Bronchial epithelial cell (primary cell): Measurements from ENCODE around the gene TMEM121. TPM values are rescaled to one million over a fixed set of nuclear protein-coding genes. Genes with fewer than 3 reads are reported as not detected.

Experiments used
- DNase-seq: peaks from one replicate; pipeline ENCODE4 v3.0.0-alpha.2; 2010; ENCODE audit warnings: low read depth
- FAIRE-seq: peaks from 2 replicates; lab custom pipeline; 2011; peaks lifted over from hg19 to GRCh38; lab: Jason Lieb, UNC
- H3K27me3 ChIP-seq: 2 replicates; pipeline ENCODE4 v1.5.1; 2011; ENCODE audit warnings: low read length; ENCODE audit not compliant: control insufficient read depth, insufficient read depth
- H3K36me3 ChIP-seq: 2 replicates; pipeline ENCODE4 v1.5.1; 2011; ENCODE audit warnings: low read length; ENCODE audit not compliant: control insufficient read depth, insufficient read depth
- H3K4me3 ChIP-seq: 2 replicates; pipeline ENCODE4 v1.5.1; 2011; ENCODE audit warnings: mild to moderate bottlenecking, low read depth, low read length, control low read depth
- total RNA-seq: library from RNA; depleted of rRNA; stranded (reverse); fragments of >200 nt; gene quantifications from 2 replicates; pipeline ENCODE4 v1.2.1, GENCODE V29; 2014
- TF ChIP-seq, protein P1 (sequence below): IDR thresholded peaks from 2 replicates; pipeline ENCODE4 v1.5.1; 2011; ENCODE audit warnings: mild to moderate bottlenecking, moderate library complexity, low read length, control low read depth, inconsistent platforms; ENCODE audit not compliant: insufficient read depth, severe bottlenecking

TMEM121 gene
- total RNA-seq, result 0.51 and 0.53 TPM in 2 replicates

DNA sequence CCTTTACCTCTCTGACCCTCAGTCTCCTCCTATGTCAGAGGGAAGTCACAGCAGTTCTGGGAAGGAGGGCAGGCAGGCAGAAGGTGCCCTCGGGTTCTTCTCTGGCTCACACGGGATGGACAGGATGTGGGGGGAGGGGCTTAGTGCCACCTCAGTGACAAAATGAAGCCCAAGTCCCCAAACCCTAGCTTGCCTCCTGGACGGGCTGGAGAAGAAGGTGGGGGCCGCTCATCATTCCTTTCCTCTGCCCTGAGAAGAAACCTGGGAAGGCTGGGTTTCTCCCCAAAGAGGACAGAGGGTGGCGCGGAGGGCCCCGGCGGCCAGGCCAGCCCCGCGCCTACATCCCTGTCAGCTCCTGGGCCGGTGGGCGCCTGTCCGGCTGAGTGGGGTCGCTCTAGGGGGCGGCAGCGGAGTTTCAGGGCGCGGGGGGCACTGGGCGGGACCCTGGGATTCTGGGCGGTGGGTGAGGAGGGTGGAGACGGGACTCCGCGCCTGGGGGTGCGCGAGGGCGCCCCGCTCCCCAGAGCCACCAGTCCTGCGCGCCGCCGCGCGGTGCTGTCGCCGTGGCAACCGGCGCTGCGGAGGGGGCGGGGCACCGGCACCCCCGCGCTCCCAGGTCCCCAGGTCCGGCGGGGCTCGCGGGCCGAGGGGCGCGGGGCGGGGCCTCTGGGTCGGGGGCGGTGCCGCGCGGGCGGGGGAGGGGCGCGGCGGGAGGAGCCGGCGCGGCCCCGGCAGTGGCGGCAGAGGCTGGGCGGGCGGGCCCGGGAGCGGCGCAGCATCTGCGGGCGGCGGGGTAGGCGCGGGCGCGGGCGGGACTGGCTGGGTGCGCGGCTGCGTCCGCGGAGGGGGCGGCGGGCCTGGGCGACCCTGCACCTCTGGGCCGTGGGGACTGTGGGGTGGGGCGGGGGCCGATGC lies at the start of gene TMEM121:
TMEM121 (plus strand) TSS at position 723 of the 915 bp plus-strand sequence. CDS start 2,252 bp downstream, outside the sequence.
- no peak for DNase-seq
- TF ChIP-seq, protein P1, sequence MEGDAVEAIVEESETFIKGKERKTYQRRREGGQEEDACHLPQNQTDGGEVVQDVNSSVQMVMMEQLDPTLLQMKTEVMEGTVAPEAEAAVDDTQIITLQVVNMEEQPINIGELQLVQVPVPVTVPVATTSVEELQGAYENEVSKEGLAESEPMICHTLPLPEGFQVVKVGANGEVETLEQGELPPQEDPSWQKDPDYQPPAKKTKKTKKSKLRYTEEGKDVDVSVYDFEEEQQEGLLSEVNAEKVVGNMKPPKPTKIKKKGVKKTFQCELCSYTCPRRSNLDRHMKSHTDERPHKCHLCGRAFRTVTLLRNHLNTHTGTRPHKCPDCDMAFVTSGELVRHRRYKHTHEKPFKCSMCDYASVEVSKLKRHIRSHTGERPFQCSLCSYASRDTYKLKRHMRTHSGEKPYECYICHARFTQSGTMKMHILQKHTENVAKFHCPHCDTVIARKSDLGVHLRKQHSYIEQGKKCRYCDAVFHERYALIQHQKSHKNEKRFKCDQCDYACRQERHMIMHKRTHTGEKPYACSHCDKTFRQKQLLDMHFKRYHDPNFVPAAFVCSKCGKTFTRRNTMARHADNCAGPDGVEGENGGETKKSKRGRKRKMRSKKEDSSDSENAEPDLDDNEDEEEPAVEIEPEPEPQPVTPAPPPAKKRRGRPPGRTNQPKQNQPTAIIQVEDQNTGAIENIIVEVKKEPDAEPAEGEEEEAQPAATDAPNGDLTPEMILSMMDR, result no peak
- no peak for FAIRE-seq
- Histone ChIP-seq H3K36me3 (no peaks in the 10 kb centered on the region), H3K27me3 (peaks cover 15% of the 10 kb centered on the region), H3K4me3 (peak within 1 kb of the TSS; percentile 18)

DNA sequence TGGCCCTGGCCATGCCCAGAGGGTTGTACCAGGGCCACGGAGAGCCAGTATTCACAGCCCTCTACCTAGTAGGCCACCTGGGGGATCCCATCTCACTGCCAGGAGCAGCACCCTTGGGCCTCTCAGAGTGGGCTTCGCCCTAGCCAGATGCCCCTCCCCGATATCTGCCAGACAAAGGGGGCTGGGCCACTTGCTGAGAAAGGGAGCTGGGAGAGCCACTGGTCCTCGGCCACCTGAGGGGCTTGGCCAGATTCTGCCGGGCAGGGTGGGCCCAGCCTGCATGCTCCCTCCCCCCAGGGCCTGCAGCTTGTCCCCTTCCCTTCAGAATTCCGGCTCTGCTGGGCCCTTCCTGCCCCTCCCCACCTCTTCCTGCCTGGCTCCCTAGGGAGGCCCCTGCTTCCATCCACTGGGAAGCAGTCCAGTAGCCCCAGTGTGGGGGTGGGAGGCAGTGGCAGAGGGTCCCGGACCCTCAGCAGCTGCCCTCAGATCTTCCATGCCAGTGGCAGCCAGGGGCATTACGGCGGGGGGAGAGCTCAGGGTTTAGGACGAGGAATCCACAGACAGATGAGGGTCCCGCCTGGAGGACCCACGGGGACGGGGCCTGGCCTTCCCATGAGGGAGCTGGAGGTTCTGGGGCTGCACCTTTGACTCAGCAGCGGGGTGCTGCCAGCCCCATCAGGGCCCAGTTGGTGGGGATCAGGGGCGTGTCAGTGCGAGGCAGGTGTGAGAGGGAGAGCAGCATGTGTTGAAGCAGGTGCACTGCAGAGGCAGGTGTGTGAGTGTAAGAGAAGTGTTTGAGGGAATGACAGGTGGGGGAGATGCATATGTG lies 49.3 kb upstream of the TMEM121 start:
- Histone ChIP-seq H3K36me3 (peaks cover 1% of the 10 kb centered on the region), H3K4me3 (peak overlapping the region; percentile 68), H3K27me3 (no peaks in the 10 kb centered on the region)
- no peak for DNase-seq
- FAIRE-seq, result no peak
- TF ChIP-seq, protein P1, result no peak

DNA sequence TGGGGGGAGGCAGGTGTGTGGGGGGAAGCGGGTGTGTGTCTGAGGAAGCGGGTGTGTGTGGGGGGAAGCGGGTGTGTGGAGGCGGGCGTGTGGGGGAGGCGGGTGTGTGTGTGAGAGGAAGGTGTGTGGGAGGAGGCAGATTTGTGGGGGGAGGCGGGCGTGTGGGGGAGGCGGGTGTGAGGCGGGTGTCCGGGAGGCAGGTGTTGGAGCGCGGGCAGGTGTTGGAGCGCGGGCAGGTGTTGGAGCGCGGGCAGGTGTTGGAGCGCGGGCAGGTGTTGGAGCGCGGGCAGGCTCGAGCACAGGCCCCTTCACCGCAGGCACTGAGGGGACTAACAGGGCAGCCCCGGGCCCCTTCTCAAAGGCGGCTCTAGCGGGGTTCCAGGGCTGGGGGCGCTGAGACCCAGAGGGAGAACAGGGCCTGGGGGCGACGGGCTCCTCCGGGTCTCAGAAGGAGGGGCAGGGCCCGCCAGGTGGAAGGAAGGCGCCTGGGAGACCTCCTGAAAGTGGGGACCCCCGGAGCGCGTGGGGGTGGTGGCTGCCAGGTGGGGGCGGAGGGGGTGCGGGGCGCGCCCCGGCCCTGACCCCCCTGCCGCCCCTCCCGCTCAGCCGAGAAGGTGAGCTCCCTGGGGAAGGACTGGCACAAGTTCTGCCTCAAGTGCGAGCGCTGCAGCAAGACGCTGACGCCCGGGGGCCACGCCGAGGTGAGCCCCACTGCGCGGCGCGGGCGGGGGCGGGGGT lies 48.6 kb upstream of the TMEM121 start:
- Histone ChIP-seq H3K36me3 (peaks cover 1% of the 10 kb centered on the region), H3K27me3 (no peaks in the 10 kb centered on the region), H3K4me3 (no peak overlapping the region)
- no peak for FAIRE-seq
- no peak for DNase-seq
- TF ChIP-seq, protein P1, result no peak

DNA sequence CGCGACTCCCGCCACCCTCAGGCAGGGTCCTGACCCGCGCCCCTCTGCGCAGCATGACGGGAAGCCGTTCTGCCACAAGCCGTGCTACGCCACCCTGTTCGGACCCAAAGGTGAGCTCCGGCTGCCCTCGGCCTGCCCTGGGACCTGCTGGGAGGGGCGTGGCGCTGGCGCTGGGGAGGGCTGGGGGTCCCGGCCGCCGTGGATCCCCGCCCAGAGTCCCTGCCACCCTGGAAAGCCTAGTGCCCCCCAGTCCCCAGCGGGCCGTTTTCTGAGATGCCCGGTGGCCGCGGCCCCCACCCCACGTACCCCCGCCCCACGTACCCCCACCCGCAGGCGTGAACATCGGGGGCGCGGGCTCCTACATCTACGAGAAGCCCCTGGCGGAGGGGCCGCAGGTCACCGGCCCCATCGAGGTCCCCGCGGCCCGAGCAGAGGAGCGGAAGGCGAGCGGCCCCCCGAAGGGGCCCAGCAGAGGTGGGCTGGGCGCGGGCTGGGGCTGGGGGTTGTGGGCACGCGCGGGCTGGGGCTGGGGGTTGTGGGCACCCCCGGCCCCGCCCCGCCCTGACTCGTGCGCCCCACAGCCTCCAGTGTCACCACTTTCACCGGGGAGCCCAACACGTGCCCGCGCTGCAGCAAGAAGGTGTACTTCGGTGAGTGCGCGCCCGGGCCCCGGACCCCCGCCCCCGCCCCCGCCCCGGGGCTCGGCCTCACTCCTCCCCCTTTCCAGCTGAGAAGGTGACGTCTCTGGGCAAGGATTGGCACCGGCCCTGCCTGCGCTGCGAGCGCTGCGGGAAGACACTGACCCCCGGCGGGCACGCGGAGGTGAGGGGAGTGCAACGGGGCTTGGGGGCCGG lies 47.8 kb upstream of the TMEM121 start:
- no peaks in the 10 kb centered on the region for H3K27me3 ChIP-seq
- peaks cover 1% of the 10 kb centered on the region for H3K36me3 ChIP-seq
- DNase-seq, result no peak

More for the DNA sequence above, 47.8 kb upstream of the TMEM121 start:
- no peak for FAIRE-seq
- no peak overlapping the region for H3K4me3 ChIP-seq
- TF ChIP-seq, protein P1, result no peak
